Activated CD4-positive, alpha-beta T cell treated with anti-CD3 and anti-CD28 coated beads, Interleukin-2, amount 50 U/mL, for 16 hours (primary cell): ENCODE results near the gene SAE1.
"Not testable (repeated sequence)": the region's sequence is repeated elsewhere in the genome, so short reads cannot be mapped to it uniquely, and the experiment has no call there.

ENCODE experiments used
- DNase-seq: peaks from one replicate; pipeline ENCODE4 v3.0.0-alpha.2; 2020

The SAE1 gene

GRCh38 chr19:47243364-47243775 is 112.7 kb downstream of the SAE1 start:
- no peak for DNase-seq

- peak; percentile 97 for DNase-seq
These were observed 113.3 kb downstream of the SAE1 start for GRCh38 chr19:47243776-47244547.

GRCh38 chr19:47247308-47247990 is 116.8 kb downstream of the SAE1 start:
- peak; percentile 82 for DNase-seq

- not testable (repeated sequence) for DNase-seq
These were observed 122.4 kb downstream of the SAE1 start for GRCh38 chr19:47253016-47253415.

DNA sequence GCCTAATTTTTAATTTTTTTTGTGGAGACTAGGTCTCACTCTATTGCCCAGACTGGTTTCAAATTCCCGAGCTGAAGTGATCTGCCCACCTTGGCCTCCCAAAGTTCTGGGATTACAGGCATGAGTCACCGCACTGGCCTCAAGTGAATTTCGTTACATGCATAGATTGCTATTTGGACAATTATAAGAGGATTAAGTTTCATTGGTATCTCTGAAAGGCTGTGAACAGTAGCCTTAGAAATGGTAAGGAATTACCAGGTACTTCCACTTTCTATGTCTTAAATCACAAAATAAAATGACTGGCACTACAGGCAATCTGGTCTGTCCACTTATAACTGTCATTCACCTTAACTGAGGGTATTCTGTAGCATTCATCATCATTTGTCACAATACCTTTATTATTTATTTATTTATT is 122.8 kb downstream of the SAE1 start:
- no peak for DNase-seq

DNA sequence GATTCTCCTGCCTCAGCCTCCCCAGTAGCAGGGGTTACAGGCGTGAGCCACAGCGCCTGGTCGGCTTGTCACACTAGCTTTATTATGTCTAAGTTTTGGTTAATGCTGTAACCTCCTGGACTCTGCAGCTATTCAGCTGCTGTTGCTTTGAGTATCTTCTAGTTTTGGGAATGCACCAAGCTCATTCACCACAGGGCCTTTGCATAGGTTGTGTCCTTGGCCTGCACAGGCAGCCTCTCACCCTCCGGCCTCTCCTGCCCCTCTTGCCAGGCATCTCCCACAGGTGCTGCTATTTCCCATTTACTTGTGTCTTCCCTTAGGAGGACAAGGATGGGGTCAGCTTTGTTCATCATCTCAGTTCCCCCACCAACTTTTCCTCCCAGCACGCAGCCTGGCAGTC is 123.3 kb downstream of the SAE1 start:
- no peak for DNase-seq

GRCh38 chr19:47255879-47256692 is 125.5 kb downstream of the SAE1 start, which contains the start of gene CCDC9:
Gene CCDC9 (plus strand): TSS chr19:47256525. CDS start chr19:47258401, 1,876 bp downstream.
- peak; percentile 96 for DNase-seq

DNA sequence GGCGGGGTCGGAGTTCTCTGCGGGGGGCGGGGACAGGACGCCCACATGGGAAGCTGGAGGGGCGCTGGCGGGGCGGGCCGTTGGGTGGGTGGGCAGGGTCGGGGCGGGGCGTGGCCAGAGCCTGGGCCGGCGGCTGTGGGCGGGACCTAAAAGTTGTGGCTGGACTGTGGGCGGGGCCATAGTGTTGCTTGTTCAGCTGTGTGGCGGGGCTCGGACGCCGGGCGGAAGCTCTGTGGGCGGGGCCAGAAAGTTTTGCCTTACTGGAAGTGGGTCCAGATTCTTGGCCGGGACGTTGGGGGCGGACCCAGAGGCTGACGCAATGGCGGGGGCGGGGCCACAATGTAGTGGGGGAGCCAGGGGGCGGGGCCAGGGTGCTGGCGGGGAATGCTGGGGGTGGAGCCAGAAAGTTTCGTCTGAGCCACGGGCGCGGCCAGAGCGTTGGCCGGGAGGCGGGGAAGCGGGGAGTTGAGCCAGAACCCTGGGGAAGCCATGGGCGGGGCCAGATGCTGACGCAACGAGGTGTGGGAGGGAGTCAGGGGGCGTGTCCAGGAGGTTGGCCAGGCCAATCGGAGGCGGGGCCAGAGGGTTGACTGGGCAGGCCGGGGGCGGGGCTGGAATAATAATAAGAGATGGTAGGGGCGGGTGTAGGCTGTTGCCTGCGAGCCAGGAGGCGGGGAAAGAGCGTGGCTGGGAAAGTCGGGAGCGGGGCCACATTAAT is 126.2 kb downstream of the SAE1 start:
- peak; percentile 100 for DNase-seq

- DNase-seq: no peak
These were observed 127.0 kb downstream of the SAE1 start for GRCh38 chr19:47257411-47258169.

DNA sequence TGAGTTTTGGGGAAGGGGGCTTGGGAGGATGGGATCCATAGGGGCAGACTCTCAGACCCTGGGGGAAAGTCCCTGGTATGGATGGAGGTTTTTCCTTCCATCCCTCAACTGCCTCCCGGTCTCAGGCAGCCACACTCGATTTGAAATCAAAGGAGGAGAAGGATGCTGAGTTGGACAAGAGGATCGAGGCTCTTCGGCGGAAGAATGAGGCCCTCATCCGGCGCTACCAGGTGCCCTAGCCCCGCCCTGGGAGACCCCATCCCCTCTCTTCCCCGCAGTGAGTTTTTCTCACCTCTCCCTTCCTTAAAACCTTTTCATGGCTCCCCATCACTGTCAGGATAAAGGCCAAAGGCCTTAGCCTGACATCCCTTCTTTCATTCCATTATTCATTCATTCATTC is 127.8 kb downstream of the SAE1 start:
- DNase-seq: no peak

GRCh38 chr19:47258895-47259555 is 128.4 kb downstream of the SAE1 start:
- no peak for DNase-seq
